OCI-LY1 (cell line): ENCODE results near the gene PDCD1.

Source experiments
- EZH2 ChIP-seq: fragments of 200-600 bp; sonication (generic), shearing (Covaris generic); IDR thresholded peaks from 2 replicates; pipeline ENCODE4 v1.8.0; 2017; ENCODE audit warnings: borderline replicate concordance, mixed run types, mild to moderate bottlenecking, antibody characterized with exemption, low read length, moderate library complexity, mixed read lengths
- TF ChIP-seq, protein P1 (sequence below): fragments of 200-600 bp; sonication (generic), shearing (Covaris generic); IDR thresholded peaks from 2 replicates; pipeline ENCODE4 v1.5.1; 2017; ENCODE audit warnings: mild to moderate bottlenecking, antibody characterized with exemption, low read length, moderate library complexity, mixed read lengths

DNA sequence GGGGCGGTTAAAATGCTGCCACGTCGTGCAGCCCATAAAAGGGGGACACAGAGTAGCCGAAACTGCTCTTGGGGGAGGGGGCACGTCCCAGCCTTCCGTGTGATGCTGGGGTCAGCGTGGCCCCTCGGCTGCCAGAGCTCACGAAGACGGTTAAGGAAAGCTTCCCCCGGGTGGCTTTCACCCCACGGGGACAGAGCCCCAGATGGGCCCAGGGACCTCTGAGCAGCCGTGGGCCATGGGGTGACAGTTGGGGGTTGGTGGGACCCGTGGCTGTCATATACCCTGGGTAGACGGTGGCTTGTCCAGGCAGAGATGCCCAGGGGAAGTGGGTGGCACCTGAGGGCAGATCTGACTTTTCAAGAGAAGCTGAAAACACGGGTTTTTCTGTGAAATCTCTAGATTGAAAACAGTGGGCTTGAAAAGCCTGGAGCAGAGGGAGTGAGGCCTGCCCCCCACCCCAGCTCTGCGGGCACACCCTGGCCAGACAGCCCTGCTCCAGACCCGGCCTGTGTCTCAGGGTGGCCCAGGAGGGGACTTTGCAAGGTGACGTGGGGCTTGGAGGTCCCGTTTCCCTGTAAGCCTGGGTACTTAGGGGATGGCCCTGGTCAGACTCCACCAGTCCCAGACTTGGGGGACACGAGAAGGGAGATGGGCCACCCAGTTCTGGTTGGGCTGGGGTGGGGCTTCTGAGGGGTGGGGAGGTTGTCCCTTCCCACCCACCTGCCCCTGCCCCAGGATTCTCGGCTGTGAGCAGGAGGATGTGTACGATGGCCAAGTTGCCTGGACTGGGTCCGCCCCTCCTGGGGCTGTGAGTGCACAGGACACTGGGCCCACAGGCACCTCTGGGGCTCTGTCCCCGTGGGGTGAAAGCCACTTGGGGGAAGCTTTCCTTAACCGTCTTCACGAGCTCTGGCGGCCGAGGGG lies 49.0 kb downstream of the PDCD1 start:
- TF ChIP-seq, protein P1, sequence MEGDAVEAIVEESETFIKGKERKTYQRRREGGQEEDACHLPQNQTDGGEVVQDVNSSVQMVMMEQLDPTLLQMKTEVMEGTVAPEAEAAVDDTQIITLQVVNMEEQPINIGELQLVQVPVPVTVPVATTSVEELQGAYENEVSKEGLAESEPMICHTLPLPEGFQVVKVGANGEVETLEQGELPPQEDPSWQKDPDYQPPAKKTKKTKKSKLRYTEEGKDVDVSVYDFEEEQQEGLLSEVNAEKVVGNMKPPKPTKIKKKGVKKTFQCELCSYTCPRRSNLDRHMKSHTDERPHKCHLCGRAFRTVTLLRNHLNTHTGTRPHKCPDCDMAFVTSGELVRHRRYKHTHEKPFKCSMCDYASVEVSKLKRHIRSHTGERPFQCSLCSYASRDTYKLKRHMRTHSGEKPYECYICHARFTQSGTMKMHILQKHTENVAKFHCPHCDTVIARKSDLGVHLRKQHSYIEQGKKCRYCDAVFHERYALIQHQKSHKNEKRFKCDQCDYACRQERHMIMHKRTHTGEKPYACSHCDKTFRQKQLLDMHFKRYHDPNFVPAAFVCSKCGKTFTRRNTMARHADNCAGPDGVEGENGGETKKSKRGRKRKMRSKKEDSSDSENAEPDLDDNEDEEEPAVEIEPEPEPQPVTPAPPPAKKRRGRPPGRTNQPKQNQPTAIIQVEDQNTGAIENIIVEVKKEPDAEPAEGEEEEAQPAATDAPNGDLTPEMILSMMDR, result no peak
- TF ChIP-seq EZH2, result no peak
